ENCODE measurements around the gene ACTG2.

DNA sequence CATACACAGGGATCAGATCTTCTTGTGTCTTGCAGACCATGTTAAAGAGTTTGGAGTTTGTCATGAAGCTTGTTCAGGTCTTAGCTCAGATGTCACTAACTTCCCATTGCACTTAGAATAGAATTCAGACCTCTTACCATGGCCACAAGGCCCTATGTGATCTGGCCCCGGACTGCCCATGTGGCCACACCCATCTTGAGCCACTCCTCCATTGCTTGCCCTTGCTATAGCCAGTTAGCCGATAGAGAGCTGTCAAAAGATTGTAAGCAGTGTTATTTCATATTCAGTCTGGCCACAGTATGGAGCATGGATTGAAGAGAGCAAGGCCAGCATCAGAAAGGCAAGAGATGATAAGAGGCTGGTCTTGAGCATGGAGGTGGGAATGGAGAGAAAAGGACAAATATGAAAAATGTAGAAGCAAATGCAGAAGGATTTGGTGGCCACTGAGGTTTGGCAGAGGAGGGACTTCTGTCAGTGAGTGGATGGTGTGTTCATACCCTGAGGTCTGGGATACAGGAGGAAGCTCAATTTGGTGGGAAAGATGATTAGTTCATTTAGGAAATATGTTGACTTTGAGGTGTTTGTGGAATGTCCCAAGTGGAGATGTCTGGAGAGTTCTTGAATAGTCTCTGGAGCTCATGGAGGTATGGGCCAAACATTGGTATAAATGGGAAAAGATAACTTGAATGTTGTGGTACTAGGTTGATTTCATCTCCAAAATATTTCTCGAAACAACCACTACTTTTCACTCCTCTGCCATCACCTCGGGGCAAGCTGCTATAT, 44.5 kb downstream of the ACTG2 start:
- TF ChIP-seq POLR2A (IDR thresholded peaks at IDR 0.05), result no peak
- TF ChIP-seq, protein P1, sequence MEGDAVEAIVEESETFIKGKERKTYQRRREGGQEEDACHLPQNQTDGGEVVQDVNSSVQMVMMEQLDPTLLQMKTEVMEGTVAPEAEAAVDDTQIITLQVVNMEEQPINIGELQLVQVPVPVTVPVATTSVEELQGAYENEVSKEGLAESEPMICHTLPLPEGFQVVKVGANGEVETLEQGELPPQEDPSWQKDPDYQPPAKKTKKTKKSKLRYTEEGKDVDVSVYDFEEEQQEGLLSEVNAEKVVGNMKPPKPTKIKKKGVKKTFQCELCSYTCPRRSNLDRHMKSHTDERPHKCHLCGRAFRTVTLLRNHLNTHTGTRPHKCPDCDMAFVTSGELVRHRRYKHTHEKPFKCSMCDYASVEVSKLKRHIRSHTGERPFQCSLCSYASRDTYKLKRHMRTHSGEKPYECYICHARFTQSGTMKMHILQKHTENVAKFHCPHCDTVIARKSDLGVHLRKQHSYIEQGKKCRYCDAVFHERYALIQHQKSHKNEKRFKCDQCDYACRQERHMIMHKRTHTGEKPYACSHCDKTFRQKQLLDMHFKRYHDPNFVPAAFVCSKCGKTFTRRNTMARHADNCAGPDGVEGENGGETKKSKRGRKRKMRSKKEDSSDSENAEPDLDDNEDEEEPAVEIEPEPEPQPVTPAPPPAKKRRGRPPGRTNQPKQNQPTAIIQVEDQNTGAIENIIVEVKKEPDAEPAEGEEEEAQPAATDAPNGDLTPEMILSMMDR (IDR thresholded peaks at IDR 0.05 in 4 of 5, conservative IDR thresholded peaks at IDR 0.05 in 1 of 5), result no peak

Measured in gastrocnemius medialis (tissue), 4 donors.